ENCODE results near the gene HSPA12A. TPM values are rescaled to one million over a fixed set of nuclear protein-coding genes. Genes with fewer than 3 reads are reported as not detected.

The HSPA12A gene
- total and polyA plus RNA-seq, 9 of the 15 experiments (the other 6 are each of a cell fraction or from before 2014, with no cell fraction given) = 0.01 to 0.18 (median 0.04) TPM; not detected in 4

DNA sequence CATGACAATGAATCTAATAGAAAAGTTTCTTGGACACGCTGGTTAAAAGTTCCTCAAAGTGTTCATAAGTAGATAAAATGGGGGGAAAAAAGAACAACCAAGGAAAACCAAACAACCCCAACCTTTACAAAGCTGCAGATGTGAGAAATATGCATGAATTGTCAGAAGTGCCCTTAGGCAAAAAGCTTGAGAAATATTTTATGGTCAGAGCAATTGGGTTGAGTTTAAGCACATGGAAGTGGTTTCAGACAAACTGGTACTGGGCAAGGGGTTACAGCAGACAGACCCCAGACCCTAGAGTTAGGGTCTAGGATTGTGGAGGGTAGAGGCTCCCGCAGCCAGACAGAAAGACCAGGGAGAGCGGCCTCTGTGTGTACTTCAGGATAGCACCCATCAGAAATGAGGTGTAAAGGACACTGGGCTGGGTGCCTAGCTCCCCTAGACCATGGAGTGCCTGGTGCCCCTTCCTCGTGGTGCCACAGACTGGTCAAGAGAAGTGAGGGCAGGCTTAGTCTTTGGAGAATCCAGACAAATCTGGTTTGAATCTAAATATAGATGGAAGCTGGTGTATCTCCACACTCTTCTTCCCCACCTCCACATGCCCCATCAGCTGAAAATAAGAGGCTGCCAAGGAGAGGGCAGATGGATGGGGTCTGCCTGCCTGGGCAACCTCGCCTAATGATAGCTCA, 84.4 kb downstream of the HSPA12A start (continued):
- TF ChIP-seq, protein P1, sequence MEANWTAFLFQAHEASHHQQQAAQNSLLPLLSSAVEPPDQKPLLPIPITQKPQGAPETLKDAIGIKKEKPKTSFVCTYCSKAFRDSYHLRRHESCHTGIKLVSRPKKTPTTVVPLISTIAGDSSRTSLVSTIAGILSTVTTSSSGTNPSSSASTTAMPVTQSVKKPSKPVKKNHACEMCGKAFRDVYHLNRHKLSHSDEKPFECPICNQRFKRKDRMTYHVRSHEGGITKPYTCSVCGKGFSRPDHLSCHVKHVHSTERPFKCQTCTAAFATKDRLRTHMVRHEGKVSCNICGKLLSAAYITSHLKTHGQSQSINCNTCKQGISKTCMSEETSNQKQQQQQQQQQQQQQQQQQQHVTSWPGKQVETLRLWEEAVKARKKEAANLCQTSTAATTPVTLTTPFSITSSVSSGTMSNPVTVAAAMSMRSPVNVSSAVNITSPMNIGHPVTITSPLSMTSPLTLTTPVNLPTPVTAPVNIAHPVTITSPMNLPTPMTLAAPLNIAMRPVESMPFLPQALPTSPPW (CRISPR knock-in tag; IDR thresholded peaks at IDR 0.05) = no peak
- no peak for TF ChIP-seq MIER1 (IDR thresholded peaks at IDR 0.05; ENCODE audit: low read depth)
- no peak for TF ChIP-seq FOXM1 (IDR thresholded peaks at IDR 0.05; ENCODE audit: low read depth)
- no peak for TF ChIP-seq FOXM1 (CRISPR knock-in tag; IDR thresholded peaks at IDR 0.05; ENCODE audit: low read depth)
- no peak for TF ChIP-seq LEF1 (IDR thresholded peaks at IDR 0.05)
- TF ChIP-seq DACH1 (IDR thresholded peaks at IDR 0.05; ENCODE audit: partially characterized antibody) = no peak
- no peak for TF ChIP-seq SIN3A (IDR thresholded peaks at IDR 0.05; ENCODE audit: borderline replicate concordance in 2 of 2, control insufficient read depth in 1 of 2, low read depth in 2 of 2, low read length in 2 of 2)
- no peak for TF ChIP-seq POLR3G (IDR thresholded peaks at IDR 0.05; ENCODE audit: extremely low read depth, insufficient read length, insufficient replicate concordance)
- TF ChIP-seq E2F1 (CRISPR knock-in tag; IDR thresholded peaks at IDR 0.05) = no peak
- no peak for TF ChIP-seq ZNF408 (CRISPR knock-in tag; IDR thresholded peaks at IDR 0.05; ENCODE audit: low read depth)
- TF ChIP-seq PHB (CRISPR knock-in tag; IDR thresholded peaks at IDR 0.05) = no peak
- TF ChIP-seq SP1 (CRISPR knock-in tag; IDR thresholded peaks at IDR 0.05) = no peak
- no peak for TF ChIP-seq PHF21A (IDR thresholded peaks at IDR 0.05; ENCODE audit: borderline replicate concordance, low read depth)
- TF ChIP-seq HDGF (IDR thresholded peaks at IDR 0.05) = no peak
- TF ChIP-seq CHD4 (IDR thresholded peaks at IDR 0.05; ENCODE audit: insufficient read depth, insufficient replicate concordance, low read depth, low read length, poor library complexity, severe bottlenecking) = no peak

Data from K562 (cell line).